ENCODE measurements around the gene ALOX5AP.
"Not testable (repeated sequence)": the region's sequence is repeated elsewhere in the genome, so short reads cannot be mapped to it uniquely, and the experiment has no call there.

Gene ALOX5AP

DNA sequence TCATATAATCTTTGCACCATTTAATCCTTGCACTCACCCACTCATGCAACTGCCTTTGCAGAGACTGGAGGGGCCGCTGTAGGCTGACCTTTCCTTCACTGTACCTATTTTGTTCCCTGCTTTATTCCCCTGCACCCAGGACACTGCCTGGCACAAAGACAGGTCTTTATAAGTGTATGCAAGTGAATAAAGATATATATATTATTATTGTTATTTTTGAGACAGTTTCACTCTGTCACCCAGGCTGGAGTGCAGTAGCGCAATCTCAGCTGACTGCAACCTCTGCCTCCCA is 3.8 kb downstream of the ALOX5AP start:
- DNase-seq = no peak

DNA sequence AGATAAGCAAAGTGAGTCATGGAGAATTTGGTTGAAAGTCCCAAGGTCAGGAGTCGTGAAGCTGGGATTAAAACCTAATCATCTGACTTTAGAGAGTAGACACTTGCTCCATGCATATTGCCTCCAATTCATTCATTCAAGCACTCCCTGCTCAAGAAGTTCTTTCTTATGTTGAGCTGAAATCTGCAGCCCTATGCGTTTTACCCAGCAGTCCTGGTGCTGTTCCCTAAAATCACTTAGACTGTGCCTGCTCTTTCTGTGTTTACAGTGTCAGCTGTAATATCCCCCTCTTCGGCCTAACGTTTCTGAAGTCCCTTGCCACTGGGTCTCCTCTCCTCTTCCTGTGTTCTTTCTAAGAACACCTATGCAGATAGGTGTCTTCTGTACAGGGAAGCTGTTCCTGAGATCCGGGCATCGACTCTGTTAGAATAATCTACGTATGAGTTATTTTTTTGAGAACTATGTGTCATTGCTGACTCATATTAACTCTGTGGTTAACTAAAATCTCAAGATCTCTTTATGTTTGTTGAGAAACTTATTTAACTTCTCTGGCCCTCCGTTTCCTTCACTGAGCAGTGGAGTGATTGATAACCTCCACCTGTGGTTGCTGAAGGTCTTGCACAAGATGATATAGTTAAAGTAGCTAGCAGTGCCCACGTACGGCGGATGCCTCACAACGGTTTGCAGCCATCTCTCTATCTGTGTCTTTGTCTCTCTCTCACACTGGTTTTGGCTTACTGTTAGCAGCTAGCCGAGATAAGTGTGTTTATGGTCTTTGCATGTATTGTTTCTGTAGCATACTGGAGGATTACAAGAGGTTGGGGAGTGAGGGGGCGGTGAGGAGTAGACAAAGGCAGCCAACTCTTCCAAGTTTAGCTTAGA is 4.7 kb downstream of the ALOX5AP start:
- peak; percentile 15 to 27 (median 22) for DNase-seq

DNA sequence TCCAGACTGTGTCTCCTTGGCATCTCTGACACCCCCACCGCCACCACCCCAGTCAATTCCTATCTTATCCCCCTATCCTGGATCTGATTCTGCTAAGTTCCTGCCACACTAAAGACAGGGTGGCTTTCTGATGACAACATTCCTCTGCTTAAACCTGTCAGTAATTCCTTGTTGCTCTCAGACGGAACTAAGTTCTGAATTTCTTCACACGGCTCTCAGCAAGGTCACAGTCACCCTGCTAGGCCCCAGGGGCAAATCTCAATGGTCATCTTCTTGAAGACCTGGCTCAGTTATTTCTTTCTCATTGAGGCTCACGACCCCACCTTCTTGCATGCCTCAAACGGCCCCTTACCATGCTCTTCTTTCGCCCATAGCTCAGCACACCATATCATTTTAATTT is 7.6 kb downstream of the ALOX5AP start:
- DNase-seq = no peak

DNA sequence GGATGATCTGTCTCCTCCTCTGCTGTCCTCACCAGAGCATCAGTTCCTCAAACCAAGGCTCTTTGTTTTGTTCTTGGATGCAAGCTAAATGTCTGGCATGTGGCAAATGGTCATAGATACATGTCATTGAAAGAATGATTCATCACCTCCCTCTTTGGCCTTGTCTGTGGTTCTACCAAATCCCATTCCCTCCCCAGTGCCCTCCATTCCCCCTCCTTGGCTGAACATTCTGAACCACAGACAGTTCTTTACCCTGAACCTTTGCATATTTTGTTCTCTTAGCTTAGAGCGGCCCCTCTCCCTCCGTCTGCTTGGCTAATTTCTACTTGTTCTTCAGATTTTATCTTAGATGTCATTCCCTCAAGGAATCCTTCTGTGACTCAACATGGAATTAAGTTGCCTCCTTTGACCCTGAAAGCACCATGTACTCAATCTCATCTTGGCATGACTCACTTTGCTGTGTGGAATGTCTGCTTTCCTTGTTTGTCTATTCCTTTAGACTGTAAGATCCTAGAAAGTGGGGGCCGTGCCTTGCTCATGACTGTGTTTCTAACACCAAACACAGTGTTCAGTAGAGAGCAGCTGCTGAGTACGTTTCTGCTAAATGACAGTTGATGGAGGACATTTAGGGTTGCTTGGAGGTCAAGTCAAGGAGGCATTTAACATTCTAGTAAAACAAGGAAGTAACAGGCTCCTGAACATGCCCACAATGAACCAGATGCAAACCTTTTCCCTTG is 8.1 kb downstream of the ALOX5AP start:
- DNase-seq = no peak

DNA sequence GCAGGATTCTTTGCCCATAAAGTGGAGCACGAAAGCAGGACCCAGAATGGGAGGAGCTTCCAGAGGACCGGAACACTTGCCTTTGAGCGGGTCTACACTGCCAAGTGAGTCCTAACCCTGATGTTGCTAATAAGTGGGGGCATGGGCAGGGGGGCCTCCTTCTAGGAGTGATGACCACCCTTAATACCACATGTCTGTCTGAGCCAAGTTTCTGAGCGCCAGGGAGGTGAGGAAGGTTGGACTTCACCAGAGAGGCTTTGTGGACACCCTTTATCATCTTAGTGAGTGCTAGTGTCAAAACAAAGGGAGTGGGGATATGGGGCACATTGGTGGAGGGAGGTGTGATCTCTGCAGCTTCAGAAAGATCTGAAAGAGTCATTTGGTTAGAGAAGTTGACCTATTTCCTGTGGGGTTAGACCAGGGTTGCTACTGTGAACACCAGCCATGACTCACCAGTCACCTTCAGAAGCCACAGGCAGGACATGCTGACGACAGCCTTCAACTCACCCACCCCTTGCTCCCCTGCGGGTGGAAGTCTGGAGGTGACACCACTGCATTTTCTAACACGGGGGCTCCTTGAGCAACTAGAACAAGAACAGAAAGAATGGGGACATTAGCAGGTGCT is 8.8 kb downstream of the ALOX5AP start:
- peak; percentile 35 to 70 (median 60) for DNase-seq

DNA sequence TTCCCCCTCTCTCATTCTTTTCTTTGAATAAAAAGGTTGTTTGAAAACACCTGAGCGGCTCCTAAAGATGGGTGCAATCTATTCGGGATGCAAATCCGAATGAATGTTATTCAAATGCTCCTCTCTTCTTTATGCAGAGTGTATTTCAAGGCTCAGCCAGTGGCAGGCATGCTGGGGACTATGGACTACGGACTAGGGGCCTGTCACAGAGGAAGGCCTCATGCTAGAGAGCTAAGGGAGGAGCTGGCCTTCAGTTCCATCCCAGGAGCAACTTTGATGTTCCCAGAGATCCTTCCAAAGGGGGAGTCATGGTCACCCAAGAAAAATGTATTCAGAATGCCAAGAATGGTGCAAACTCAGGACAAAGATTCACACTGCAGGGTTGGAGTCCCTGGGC is 9.3 kb downstream of the ALOX5AP start:
- no peak for DNase-seq

DNA sequence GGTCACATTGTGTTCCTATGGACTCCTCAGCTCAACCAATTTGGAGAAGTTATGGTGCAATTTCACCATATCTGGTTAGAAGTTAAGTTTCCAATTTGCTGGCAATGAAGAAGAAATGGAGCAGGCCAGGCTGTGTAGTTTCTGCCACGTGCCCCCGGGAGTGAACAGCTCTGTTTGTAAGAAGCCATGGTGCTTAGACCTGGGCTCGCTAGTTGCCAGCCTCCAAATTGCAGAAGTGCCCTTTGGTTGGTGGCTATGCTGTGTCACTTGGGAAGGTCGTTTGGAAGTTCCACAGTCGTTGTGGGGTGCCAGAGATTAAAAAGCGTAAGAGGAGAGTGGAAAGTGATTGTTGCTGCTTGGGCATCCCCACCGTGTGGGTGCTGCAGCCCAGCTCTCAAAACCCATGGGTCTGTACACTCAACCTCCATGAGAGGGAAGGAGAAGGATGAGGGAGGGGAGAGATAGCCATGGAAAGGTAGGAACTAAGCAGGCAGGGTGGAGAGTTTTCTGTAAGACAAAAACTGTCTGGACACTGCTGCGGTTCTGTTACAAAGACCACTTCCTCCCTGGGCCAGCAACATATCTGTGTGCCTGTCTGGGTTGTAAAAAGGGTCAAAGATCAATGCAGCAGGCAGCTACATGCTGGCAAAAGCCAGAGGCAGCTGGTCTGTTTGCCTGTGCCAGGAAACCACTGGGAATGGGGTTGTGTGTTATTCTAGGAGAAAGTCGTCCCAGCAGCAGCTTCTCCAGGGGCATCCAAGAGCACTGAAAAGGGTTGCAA is 10.8 kb downstream of the ALOX5AP start:
- DNase-seq = no peak

DNA sequence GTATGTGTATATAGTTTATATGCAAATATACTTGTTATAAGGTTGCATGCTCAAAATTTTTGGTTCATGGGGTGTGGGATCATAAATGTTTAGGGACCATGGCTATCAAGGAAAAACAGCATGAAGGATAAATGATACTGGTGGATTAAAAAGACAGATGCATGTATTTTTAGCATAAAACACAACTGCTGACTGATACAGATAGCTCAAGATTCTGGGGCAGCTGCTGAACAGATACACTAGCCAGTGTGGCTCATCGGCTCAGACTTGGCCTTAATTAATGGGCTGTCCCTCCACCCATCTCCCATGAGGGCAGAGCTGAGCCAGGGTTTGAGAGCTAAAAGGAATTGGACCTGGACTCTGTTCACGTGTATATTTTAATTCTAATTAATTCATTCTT is 11.4 kb downstream of the ALOX5AP start:
- no peak for DNase-seq

DNA sequence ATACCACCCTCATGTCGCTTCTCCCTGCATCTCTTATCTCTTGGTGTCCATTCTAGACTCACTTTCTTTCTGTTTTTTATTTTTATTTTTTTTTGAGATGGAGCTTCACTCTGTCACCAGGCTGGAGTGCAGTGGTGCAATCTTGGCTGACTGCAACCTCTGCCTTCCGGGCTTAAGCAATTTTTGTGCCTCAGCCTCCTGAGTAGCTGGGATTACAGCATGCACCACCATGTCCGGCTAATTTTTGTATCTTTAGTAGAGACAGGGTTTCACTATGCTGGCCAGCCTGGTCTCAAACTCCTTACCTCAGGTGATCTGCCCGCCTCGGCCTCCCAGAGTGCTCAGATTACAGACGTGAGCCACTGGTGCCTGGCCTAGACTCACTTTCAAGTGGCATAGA is 12.5 kb downstream of the ALOX5AP start:
- DNase-seq = not testable (repeated sequence)

DNA sequence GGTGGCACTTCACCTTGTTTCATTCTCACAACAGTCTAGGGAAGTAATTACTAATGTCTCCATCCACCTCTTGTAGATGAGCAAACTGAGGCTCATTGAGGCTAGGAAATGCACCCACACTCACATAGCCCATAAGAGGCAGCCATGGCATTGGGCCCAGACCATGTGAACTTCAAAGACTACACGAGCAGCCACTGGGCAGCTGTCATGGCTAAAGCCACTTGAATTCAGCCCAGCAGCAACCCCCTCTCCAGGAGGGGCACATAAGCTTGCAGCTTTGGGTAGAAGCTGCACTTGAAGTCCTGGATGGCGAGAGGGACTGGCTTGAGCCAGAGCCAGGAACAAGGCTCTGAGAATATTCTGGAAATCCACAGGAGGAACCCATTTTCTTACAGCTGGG is 13.4 kb downstream of the ALOX5AP start:
- no peak for DNase-seq

DNA sequence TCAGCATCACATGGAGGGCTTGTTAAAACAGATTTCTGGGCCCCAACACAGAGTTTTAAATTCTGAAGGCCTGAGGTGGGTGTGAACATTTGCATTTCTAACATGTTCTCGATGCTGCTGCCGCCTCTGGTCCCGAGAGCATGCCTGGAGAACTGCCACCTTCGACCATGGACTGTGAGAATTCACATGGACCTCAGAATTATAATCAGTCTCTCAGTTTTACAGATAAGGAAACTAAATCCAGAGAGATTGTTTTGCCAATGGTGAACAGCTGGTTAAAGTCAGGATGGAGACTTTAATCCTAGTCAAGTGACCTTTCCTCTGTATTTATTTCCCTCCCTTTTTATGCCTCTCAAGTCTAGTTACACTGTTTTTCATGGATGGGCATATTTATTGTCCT is 14.7 kb downstream of the ALOX5AP start:
- DNase-seq = no peak

DNA sequence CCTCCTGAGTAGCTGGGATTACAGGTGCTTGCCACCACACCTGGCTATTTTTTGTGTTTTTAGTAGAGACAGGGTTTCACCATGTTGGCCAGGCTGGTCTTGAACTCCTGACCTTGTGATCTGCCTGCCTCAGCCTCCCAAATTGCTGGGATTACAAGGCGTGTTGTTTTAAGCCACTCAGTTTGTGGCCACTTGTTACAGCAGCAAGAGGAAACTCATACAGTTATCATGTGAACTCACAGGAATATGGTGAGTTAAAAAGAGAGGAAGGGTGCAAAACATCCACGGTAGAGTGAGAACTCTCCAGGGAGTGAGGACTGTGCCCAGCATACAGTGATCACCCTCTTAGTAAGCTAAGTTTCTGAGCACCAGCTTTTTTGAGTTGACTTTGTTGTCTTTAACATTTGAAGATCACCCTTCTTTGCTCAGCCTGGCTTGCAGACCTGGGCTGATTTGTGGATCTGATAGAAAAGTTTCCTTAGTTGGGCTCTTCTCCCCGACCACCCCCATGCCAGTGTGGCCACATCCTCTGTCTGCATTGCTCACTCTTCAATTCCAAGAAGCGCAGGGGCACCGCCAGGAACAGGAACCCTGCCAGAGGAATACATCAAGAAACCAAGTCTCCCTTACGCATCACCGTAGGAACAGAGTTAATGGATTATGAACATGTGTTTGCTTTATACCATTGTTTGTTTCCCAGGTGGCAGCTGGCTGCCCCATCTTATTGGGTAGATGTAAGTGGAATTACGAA is 16.0 kb downstream of the ALOX5AP start:
- no peak for DNase-seq

DNA sequence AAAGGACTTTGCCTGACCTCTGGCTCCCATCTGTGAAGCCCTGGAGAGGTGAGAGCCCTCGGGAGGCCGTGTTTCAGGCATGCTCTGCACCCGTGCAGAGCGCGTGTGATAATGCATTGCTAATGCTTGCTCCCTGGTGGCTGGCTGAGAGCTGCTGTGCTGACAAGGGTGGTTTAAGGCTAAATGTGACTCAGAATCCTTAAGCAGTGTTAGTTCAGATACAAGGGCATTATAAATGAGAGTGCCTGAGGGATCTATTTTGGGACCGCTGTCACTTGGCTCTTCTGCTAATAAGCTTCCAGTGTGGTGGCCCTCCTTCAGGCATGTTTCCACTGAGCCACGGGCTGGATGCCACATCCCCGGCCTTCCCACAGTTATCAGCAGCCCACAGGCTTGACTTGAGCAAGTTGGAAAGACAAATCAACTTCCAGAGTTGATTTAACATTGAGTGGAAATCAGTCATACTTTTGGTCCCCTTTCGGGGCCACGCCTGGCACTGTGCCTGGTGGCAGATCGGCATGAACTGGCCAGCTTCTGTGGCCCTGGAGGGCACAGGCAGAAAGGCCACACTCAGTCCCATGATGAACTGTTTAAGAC is 17.0 kb downstream of the ALOX5AP start:
- DNase-seq = no peak

DNA sequence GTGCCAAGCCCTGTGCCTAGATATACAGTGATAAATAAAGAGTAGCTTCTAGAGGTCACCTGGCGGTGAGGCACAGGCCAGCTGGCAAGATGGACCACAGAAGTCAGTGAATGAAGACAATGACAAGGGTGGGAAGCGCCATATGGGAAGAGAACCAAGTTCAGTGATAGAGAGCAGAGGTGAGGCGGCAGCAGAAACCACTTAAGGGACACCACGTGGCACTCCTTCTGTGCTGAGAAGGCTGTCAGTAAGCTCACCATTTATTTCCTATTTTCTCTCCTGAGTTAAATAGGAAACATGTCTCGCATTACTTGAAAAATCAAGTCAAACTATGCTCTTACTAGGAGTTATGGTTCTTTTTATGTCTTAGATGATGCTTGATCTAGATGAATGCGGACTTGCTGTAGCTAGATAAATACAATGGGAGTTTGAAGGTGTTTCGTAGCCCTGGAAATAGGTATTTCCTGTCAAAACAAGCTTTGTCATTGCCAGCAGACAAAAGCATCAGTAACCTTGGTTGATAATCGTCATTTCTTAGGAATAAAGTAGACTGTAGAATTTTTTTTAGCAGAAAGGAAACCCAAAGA is 17.8 kb downstream of the ALOX5AP start:
- DNase-seq = no peak

DNA sequence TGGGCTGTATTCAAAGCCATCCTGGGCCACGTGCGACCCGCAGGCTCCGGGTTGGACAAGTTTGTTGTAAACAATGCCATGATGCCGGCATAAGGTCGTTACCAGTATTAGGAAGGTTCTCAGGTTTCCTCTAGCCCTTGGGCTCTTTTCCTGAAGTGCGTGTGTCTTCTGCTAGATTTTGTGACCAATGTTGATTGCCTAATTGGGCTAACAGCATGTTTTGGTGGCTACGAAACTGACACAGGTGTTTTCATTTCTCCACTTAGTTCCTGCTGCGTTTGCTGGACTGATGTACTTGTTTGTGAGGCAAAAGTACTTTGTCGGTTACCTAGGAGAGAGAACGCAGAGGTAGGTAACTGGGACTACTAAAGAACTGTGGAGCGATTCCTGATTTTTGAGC is 20.3 kb downstream of the ALOX5AP start:
- no peak for DNase-seq

DNA sequence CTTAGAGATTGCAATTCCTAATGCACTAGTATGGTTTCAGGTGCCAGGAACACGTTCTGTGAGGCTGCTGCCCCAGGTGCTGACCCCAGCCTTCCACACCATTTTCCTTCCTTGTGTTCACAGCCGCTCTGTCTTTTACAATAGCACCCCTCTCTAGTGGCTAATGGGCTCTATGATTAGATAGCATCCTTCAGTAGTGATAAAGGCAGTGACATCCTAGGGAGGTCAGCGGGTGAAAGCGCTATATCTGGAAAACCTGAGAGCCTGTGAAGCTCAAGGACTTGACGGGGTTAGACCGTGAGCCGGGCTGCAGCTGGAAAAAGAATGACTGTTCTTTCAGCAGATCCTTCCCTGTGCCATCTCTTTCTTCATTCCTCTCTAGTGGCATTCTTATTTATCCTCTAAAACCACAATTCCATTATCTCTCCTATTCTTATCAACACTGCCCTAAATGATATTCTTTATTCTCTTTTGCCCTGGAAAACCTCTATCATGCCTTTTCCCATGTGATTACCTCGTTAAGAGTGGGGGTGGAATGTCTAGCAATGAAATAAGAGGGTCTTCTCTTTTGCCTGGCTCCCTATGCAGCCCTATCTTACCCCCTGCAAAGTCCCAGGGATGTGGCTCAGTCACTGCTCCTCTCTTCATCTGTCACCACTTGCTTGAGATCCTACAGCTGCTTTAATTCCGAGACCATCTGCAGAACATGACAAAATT is 21.8 kb downstream of the ALOX5AP start:
- DNase-seq = no peak

DNA sequence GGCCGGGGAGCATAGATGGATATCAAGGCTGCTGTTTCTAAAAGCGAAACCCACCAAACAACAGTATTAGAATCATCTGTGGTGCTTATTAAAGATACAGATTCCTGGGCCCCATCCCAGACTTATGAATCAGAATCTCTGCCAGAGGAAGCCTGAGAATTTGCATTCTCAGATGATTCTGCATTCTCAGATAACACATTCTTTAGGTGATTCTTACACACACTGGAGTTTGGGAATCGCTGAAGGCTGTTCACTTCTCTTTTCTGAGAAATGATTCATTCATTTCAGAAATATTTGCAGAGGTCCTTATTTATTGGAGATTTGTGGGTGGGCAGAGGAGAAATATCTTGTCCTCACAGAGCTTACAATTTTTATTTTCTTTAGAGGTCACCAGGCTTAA is 24.4 kb downstream of the ALOX5AP start:
- DNase-seq = no peak

DNA sequence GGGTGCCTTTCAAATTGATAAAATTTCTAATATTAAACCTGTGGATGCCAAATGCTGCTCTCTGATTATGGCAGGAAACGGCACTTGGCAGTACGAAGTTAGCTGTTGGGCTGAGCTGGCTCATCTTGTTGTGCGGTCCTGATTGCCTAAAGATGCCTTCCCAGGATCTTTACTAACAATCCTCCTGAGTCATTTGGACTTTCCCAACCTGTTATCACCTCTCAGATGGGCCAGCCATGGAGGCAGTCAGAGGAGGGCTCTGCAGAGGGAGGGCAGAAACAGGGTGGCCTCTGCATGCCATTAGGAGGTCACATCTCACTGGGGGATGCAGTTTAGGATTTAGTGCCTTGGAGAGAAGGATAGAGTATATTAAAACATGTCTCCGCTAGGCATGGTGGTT is 27.3 kb downstream of the ALOX5AP start:
- DNase-seq = no peak

DNA sequence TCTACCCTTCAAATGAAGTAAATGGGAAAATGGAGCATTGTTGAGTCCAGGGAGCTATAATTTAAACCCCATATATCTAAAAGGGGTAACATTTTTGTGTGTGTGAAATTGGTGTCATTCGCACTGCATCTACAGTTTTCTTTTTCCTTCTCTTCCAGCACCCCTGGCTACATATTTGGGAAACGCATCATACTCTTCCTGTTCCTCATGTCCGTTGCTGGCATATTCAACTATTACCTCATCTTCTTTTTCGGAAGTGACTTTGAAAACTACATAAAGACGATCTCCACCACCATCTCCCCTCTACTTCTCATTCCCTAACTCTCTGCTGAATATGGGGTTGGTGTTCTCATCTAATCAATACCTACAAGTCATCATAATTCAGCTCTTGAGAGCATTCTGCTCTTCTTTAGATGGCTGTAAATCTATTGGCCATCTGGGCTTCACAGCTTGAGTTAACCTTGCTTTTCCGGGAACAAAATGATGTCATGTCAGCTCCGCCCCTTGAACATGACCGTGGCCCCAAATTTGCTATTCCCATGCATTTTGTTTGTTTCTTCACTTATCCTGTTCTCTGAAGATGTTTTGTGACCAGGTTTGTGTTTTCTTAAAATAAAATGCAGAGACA is 28.6 kb downstream of the ALOX5AP start:
- DNase-seq = no peak

DNA sequence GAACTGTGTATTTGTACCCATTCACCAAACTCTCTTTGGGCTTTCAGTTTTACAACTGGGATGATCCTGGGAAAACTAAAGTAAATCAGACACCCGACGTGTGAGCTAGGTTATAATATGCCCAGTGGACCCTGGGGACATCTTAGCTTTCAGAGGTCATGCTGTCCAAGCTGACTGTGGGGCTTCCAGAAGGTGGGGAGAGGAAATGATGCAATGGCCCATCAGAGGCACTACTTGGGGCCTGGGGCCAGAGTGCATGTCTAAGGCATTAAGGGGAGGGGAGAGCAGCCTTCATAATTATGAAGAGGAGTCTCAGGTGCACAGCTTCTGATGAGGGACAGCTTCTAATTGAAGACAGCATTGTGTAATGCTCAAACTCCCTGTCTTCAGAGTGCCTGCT is 30.9 kb downstream of the ALOX5AP start:
- DNase-seq = no peak

DNA sequence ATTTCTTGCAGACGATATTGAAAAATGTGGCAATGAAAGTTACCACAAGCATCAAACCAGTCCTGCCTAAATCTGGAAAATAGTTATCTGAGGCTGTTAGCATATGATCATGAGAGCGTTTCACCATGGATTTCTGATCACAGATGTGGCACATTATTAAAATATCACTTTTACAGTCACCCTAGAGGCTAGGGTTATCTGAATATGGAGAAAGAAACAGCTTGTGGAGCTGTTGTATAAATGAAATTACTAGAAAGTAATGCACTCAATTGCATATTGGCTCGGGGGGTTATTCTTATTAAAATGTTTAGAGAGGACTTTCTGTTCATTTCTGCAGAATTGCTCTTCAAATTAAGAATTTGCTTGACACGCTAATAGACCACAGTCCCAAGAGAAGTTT is 35.6 kb downstream of the ALOX5AP start:
- no peak for DNase-seq

All from activated CD4-positive, CD25-positive, alpha-beta regulatory T cell (primary cell).